Activated naive CD4-positive, alpha-beta T cell treated with anti-CD3 and anti-CD28 coated beads, Interleukin-2, amount 50 U/mL, for 24 hours (primary cell): ENCODE results near the gene SLC7A1.
A peak's percentile ranks its signal among the peaks of the same experiment; 100 is the strongest.

Experiments
- H3K27ac Mint-ChIP-seq: one replicate; pipeline ENCODE4 v1.8.0; 2021; ENCODE audit warnings: mild to moderate bottlenecking, mixed read lengths
- H3K27me3 Mint-ChIP-seq: one replicate; pipeline ENCODE4 v1.8.0; 2021; ENCODE audit warnings: mixed read lengths
- H3K36me3 Mint-ChIP-seq: one replicate; pipeline ENCODE4 v1.8.0; 2021; ENCODE audit warnings: mixed read lengths
- H3K4me1 Mint-ChIP-seq: one replicate; pipeline ENCODE4 v1.8.0; 2021; ENCODE audit warnings: mixed read lengths
- H3K4me3 Mint-ChIP-seq: one replicate; pipeline ENCODE4 v1.8.0; 2021; ENCODE audit warnings: mild to moderate bottlenecking, mixed read lengths
- H3K9me3 Mint-ChIP-seq: one replicate; pipeline ENCODE4 v1.8.0; 2021; ENCODE audit warnings: mixed read lengths

SLC7A1 gene

DNA sequence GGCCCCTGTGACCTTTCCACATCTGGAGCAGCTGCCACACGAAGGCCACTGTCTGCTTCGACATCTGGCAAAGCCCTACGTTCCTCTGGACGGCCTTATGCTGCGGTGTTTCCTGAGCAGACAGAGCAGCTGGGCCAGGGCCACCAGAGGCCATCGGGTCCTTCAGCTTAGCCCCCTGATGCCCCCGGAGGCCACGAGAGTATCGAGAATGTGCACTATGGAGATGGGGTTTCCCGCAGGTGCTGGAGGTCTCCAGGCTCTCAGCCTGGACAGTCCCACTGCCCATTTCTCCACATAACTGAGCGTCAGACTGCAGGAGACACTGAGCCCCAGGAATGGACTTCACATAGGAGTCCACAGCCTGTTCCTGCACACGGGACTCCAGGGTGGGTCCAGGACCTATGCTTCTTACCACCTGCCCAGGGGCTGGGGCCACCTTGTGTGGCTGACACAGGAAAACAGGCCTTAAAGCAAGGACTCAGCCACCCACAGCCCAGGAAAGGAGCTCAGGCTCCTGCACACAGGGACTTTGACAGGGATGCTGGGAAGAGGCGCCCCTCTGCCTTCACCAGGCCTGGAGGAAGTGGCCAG is 80.7 kb downstream of the SLC7A1 start:
- no peaks in the 10 kb centered on the region for H3K4me1 Mint-ChIP-seq
- peaks cover 10% of the 10 kb centered on the region for H3K36me3 Mint-ChIP-seq
- H3K27ac Mint-ChIP-seq: no peak overlapping the region
- H3K4me3 Mint-ChIP-seq: no peak overlapping the region
- no peaks in the 10 kb centered on the region for H3K9me3 Mint-ChIP-seq
- no peaks in the 10 kb centered on the region for H3K27me3 Mint-ChIP-seq

DNA sequence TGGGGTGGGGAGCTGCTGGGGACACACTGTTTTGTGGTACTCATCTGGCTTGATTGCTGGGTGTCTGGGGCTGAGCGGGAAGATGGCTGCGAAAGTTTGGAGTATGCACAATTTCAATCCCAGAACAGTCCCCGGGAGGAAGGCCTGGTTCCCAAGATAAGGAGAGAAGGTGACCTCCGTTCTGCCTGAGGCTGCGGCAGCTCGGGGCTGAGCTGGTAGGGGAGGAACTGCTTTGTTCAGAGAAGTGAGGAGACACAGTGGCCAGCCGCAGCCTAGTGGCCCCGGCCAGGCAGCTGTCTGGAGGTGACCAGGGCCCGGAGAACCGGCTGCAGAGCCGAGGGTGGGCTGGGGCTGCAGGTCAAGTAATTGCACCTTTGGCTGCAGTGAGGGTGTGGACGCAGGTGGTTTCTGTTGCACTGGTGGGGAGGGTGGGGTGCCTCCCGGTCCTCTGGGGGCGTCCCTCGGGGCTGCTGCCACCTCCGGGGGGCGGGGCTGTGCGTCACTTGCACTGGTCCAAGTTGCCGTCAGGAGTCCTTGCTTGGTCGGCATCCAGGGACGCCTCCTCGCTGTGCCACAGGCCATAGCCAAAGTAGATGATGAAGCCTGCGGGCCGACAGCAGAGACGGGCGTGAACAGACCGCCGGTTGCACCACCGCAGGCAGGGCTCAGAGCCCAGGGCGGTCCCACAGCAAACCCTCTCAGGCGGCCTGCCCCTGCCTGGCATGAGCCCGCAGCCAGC is 81.3 kb downstream of the SLC7A1 start:
- no peaks in the 10 kb centered on the region for H3K4me1 Mint-ChIP-seq
- H3K27ac Mint-ChIP-seq: peak overlapping the region; percentile 73
- H3K9me3 Mint-ChIP-seq: no peaks in the 10 kb centered on the region
- H3K4me3 Mint-ChIP-seq: no peak overlapping the region
- H3K36me3 Mint-ChIP-seq: peaks cover 8% of the 10 kb centered on the region
- H3K27me3 Mint-ChIP-seq: no peaks in the 10 kb centered on the region

DNA sequence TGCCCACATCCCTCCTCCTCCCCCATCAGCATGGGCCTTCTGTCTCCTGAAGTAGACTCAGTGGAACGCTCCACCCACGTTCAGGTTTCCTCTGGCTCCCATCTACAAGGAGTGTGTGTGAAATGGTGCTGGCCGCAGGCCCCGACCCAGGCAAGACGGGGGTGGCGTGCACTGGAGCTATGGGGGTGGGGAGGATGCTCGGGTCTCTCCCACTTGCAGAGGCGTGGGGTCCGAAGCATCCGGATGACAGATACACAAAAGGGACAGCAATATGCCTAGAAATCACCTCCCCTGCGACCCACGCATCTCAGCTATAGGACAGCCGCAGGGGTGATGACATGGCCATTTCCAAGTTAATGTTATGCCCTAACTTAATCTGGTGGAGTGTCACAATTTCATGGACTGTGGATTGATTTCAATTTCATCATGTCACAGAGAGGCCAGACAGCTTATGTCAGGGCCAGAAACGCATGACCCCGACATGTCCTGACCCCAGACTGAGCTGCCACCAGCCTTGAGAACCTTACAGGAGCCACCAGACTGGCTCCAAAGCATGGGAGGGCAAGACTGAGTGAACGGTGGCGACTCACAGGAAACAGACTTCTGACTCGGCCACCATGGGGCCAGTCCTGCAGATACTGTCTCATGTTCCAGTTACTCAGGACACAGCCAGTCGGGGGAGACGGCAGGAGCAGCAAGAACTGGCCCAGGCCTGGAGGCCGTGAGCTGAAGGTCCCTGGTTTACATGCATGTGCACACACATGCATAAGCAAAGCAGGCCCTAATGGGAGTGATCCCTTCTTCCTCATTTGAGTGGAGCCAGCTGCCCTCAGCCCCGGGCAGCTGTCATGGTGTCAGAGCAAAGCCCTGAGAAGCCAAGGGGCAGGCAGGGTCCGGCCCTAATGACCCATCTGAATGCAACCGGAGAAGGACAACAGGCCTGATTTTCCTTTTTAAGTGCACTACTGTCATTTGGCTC is 82.2 kb downstream of the SLC7A1 start:
- H3K27ac Mint-ChIP-seq: peak overlapping the region; percentile 73

DNA sequence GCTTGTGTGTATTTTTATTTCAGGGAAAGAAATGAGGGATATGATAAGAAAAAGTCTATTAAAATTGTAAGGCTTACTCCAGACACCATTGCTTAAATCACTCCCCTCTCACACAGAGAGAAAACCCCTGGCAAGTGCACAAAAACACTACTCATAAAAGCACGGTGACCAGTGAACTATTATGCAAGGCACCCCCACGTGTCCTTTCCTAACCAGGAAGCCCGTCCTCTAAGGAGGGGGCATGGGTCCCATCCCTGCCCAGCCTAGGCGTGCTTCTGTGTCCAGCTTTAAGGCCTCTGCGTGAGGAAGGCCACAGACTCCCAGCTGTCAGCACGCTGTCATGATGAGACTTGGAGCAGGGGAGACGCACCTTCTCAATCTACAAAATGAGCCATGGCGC is 83.5 kb downstream of the SLC7A1 start:
- Mint-ChIP-seq H3K36me3 (peaks cover 6% of the 10 kb centered on the region), H3K27me3 (no peaks in the 10 kb centered on the region), H3K4me3 (no peak overlapping the region), H3K4me1 (no peaks in the 10 kb centered on the region), H3K27ac (no peak overlapping the region), H3K9me3 (no peaks in the 10 kb centered on the region)

More for the DNA sequence above, 82.2 kb downstream of the SLC7A1 start:
- H3K36me3 Mint-ChIP-seq: peaks cover 8% of the 10 kb centered on the region
- no peaks in the 10 kb centered on the region for H3K27me3 Mint-ChIP-seq
- H3K9me3 Mint-ChIP-seq: no peaks in the 10 kb centered on the region
- no peaks in the 10 kb centered on the region for H3K4me1 Mint-ChIP-seq
- no peak overlapping the region for H3K4me3 Mint-ChIP-seq

DNA sequence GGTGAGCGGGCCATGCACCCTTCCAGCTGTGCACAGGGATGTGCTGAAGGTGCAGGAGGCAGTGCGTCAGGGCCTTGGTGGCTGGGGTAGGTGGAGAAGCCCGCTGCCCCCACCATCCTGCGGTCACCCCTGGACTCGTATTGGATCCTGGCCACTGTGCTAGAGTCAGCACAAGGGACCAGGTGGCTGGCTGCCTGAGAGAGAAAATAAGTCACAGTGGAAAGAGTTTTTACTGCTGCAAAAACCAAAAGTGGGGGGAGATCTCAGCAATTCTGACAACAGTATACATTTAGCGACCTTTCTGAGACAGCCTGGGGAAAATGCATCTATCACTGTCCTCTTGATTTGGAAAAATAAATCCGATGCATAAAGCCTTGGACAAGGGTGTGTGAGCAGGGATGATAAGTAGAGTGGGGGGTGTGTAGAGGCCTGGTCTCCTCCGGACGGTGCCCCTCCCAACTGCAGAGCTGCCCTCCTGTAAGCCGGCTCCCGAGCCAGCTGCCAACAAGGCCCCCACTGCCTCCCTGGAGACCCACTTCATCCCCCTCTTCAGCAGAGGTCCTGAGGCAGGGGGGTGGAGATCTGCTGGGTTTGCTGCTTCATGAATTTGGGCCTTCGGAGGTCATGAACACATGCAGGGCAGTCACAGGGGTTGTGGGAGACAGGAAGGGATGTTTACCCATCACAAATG is 84.2 kb downstream of the SLC7A1 start:
- Mint-ChIP-seq H3K27me3 (no peaks in the 10 kb centered on the region), H3K4me1 (no peaks in the 10 kb centered on the region), H3K4me3 (no peak overlapping the region), H3K9me3 (no peaks in the 10 kb centered on the region), H3K36me3 (peaks cover 5% of the 10 kb centered on the region), H3K27ac (no peak overlapping the region)

DNA sequence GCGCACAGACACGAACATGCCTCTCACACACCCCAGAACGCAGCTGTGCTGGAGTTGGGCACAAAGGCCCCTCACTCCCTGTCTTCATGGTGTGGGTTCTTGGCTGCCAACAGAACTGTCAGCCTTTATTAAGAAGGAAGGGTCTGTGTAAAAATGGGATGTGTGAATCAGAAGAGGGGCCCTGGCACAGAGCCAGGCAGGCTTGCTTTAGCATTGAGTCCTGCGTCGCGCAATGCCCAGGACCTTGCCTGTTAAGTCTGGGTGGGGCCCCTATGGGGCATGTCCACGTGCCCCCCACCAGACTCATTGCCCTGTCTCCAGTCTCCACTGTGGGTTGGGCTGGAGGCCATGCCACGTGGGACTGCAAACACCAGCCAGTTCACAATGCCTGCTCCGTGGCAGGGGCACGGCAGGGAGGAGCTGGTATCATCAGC is 84.8 kb downstream of the SLC7A1 start:
- H3K9me3 Mint-ChIP-seq: no peaks in the 10 kb centered on the region
- H3K27ac Mint-ChIP-seq: no peak overlapping the region
- H3K4me3 Mint-ChIP-seq: no peak overlapping the region
- H3K36me3 Mint-ChIP-seq: peaks cover 3% of the 10 kb centered on the region
- no peaks in the 10 kb centered on the region for H3K27me3 Mint-ChIP-seq
- H3K4me1 Mint-ChIP-seq: no peaks in the 10 kb centered on the region

DNA sequence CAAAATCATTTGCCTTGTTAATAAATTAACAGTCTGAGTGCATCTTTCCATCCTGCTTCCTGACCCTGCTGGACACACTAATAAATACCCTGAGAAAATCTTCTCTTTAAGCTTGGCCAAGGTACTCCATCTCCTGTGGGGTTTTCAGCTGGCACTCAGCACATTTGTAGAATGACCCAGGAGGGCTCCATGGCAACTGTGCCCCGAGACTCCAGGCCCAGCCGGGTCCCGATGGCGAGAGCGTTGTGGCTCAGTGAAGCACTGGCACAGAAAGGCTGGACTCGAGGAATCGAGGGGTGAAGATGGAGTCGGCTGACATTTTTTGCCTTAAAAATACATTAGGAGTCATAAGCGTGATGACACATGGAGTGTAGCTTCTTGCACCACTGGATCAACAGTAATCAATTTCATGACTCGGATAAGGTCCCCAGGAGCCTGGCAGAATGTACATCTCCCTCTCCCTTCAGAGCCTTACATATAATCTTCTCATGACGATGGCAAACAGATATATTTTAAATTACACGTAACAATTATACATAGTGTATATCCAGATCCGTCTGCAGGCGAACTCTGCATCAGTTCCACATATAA is 85.4 kb downstream of the SLC7A1 start:
- H3K4me1 Mint-ChIP-seq: no peaks in the 10 kb centered on the region
- H3K9me3 Mint-ChIP-seq: no peaks in the 10 kb centered on the region
- no peaks in the 10 kb centered on the region for H3K27me3 Mint-ChIP-seq
- H3K27ac Mint-ChIP-seq: no peak overlapping the region
- no peak overlapping the region for H3K4me3 Mint-ChIP-seq
- peaks cover 2% of the 10 kb centered on the region for H3K36me3 Mint-ChIP-seq

DNA sequence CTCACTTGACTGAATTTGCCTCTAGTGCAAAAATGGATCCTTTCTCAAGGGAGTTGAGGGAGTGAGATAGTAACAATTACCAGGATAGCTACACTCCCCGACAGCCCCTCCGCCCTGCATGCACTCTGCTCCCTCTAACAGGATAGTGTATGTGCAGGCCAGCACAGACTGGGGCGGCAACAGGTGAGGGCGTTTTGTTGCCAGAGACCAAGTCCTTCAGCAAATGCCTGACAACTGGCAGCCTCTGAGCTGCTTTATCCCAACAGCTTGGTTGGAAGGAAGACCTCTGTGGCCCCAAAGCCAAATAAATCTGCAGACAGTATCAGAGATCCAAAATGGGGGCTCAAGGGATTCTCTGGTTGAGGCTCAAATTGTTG is 86.6 kb downstream of the SLC7A1 start:
- no peaks in the 10 kb centered on the region for H3K27me3 Mint-ChIP-seq
- peaks cover 2% of the 10 kb centered on the region for H3K36me3 Mint-ChIP-seq
- H3K27ac Mint-ChIP-seq: peak overlapping the region; percentile 17
- no peak overlapping the region for H3K4me3 Mint-ChIP-seq
- no peaks in the 10 kb centered on the region for H3K4me1 Mint-ChIP-seq
- no peaks in the 10 kb centered on the region for H3K9me3 Mint-ChIP-seq

DNA sequence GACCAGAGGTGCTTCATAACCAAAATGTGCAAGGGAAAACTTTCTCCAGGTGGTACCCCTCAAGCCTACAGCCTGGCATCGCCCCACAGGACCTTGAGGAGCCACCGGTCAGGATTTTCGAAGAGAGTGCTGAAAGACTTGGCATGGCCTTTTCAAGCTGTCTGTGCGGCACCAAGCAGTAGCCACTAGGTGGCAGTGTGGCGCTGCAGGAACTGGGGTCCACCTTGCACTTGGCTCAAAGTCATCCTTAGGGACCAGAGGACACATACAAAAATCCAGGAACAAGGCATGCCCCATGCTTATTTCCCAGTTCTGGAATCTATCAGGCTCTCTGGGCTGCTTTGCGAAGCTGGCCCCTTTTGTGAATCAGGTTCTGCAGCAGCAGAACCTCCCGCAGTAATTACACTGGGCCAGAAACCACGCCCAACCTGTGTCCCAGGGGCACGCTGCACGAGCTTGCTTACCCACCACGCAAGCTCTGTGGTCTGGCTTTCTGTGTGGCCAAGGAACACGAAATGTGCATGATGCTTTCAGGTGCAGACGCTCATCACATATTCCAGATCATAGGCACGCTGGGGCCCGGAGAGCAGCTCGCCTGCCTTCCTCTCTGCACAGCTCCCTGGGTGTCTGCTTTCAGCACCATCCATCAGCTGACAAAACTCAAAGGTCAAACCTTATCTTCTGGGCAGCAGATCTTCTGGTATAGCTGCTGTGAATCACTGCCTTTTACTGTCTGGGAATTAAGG is 87.2 kb downstream of the SLC7A1 start:
- Mint-ChIP-seq H3K27ac (peak overlapping the region; percentile 17), H3K4me3 (no peak overlapping the region), H3K9me3 (no peaks in the 10 kb centered on the region), H3K4me1 (peaks cover 1% of the 10 kb centered on the region), H3K36me3 (no peaks in the 10 kb centered on the region), H3K27me3 (peaks cover 3% of the 10 kb centered on the region)

DNA sequence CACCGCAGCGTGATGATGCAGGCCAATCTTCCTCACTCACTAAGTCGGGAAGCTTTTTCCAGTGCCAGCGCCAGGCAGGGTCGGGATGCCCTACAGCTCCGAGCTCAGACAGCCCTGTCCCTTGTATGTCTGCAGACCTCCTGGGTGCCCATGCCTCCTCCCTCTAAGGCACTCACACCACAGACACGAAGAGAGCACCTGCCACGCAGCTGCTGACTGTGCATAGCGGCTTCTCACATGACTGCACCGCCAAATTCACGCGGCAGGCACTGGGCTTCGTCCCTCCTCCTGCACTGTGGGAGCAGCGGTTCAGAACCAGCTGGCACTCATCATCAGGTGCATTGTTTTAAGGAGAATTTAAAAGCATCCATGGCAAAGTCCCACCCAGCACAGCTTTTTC is 88.1 kb downstream of the SLC7A1 start:
- Mint-ChIP-seq H3K4me3 (no peak overlapping the region), H3K27me3 (peaks cover 6% of the 10 kb centered on the region), H3K4me1 (peaks cover 4% of the 10 kb centered on the region), H3K36me3 (no peaks in the 10 kb centered on the region), H3K27ac (no peak overlapping the region), H3K9me3 (no peaks in the 10 kb centered on the region)

DNA sequence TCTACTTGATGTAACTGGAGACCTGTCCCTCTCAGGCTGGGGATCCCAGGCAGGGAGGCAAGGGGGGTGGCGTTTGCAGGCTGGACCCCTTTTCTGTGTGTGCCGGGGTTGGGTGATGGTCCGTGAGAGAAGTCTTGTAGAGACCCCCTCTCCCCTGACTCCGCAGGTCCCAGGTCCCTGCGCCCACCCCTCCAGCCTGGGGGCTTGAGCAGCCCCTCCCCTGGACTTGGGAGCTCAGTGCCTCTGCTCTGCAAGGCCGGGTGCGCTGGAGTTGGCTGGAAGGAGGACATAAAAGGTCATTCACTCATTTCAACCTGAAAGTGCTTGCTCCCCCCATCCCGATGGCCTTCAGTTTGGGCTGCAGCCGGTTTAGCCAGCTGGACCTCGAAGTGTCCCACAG is 89.5 kb downstream of the SLC7A1 start:
- Mint-ChIP-seq H3K4me1 (peaks cover 4% of the 10 kb centered on the region), H3K4me3 (no peak overlapping the region), H3K27ac (no peak overlapping the region), H3K36me3 (no peaks in the 10 kb centered on the region), H3K27me3 (peaks cover 6% of the 10 kb centered on the region), H3K9me3 (no peaks in the 10 kb centered on the region)

DNA sequence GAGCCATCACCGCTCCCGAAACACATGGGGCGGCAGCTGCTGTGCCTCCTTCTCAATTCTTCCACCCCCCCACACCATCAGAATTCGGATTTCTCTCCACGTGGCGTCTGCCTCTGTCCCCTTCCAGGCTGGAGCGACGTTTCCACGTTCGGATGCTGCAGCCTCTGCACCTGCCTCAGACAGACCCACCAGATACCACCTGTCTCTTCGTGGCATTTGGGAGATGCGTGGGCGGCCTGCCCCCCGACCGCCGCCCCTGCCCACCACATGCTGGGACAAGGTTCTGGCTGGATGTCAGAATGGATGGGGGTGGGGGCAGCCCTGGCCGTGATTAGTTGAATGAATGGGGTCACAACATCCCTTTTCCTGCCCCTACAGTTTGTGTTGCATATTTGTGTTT is 90.0 kb downstream of the SLC7A1 start:
- Mint-ChIP-seq H3K9me3 (no peaks in the 10 kb centered on the region), H3K36me3 (no peaks in the 10 kb centered on the region), H3K27me3 (peaks cover 6% of the 10 kb centered on the region), H3K27ac (no peak overlapping the region), H3K4me3 (no peak overlapping the region), H3K4me1 (peaks cover 4% of the 10 kb centered on the region)

DNA sequence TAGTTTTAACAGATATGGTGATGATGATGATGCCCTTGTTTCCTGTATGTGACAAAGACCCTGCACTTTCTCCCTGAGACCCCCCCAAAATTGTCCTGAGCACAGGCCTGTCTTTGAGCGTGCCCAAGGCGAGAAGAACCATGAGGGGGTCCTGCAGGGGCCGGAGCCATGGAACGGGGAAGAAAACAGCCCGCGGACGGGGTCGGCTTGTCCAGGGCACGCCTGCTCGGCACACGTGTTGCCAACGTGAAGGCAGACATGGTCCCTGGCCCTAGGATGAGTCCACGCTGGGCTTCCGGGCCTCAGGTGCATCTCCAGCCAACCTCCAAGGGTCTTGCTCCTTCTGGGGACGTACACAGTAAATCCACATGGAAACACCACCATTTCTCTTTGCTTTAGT is 90.8 kb downstream of the SLC7A1 start:
- Mint-ChIP-seq H3K27ac (no peak overlapping the region), H3K36me3 (no peaks in the 10 kb centered on the region), H3K4me1 (peaks cover 4% of the 10 kb centered on the region), H3K27me3 (peaks cover 6% of the 10 kb centered on the region), H3K9me3 (no peaks in the 10 kb centered on the region), H3K4me3 (no peak overlapping the region)

DNA sequence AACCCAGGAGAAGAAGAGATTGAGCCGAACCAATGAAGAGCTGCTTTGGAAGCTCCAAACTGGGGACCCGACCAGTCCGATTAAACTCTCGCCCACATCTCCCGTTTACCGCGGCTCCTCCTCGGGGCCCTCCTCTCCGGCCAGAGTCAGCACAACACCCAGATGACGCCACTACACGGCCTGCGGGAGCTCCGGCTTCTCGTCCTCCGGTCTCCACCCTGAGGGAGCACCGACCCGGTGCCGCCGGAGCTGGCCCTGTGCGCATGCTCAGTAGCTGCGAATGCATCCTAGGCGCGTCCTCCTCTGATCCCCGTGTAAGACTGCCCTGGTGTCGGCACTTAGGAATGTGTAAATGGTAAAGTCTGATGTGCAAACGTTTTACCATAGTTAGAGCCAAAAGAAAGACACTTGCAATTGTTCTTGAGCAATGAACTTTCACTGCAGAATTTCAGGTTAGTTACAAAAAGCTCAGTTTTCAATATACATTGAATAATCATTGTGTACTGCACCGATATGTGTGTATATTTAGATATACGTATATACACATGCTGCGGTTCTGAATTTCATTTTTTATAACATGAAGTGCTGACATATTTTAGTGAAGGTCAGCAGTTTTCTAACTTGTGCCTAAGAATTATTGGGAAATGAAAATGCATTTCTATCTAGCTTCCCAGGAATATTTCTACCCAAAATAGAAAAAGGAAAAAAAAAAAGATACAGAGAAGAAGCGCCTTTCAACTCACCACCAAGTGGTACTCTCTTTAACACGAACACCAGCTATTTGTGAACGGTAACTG is 92.2 kb downstream of the SLC7A1 start:
- no peaks in the 10 kb centered on the region for H3K9me3 Mint-ChIP-seq
- no peak overlapping the region for H3K27ac Mint-ChIP-seq
- H3K4me3 Mint-ChIP-seq: no peak overlapping the region
- no peaks in the 10 kb centered on the region for H3K36me3 Mint-ChIP-seq
- peaks cover 4% of the 10 kb centered on the region for H3K4me1 Mint-ChIP-seq
- peaks cover 6% of the 10 kb centered on the region for H3K27me3 Mint-ChIP-seq
